ENCODE measurements around the gene C8B. TPM values are rescaled to one million over a fixed set of nuclear protein-coding genes. Genes with fewer than 3 reads are reported as not detected.

C8B gene
- under 1 TPM; 0.25 to 0.39 TPM for total RNA-seq
- polyA plus RNA-seq (ENCODE audit: insufficient read depth, low read depth, low replicate concordance): 0.59 TPM
- long read RNA-seq, donor 1: 0 reads
- long read RNA-seq, donor 2: 0 reads

DNA sequence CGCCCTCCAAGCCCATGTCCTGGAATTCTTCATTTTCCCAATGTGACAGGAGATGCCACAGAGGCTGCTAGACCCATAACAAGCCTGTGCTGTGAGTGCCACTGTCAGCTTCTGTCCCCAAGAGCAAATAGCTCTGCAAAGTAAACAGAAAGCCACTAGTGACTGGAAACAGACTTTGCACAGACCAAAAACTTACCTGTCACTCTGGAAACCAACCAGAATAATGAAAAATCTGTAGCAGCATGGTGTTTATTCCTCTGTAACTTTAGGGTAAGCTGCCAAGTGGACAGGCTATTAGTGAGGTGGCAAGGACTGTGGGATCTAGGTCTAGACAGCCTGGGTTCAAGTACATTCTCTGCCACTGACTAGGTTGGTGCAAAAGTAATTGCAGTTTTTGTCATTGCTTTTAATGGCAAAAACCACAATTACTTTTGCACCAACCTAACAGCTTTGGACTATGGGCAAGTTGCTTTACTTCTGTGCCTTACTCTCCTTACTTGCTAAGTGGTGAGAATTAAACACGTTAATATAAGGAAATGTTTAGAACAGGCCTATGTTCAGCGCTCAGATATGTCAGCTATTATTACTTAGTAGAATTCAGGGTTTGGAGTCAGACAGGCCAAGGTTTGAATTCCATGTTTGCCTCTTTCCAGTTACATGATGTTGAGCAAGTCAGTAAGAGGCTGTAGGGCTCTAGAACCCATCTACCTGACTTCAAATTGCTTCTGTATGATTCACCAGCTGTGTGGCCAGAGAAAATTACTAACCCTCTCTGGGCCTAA, at the start of gene C8B:
C8B (minus strand) TSS at position 100 of the 782 bp plus-strand sequence; CDS start at position 33, 67 bp downstream.
- H3K4me1 ChIP-seq: no peaks in the 10 kb centered on the region
- no peaks in the 10 kb centered on the region for H3K27me3 ChIP-seq
- intact Hi-C loops (cut with DNase I; ENCODE audit: low total_unique reads): no loop called here
- no peak within 1 kb of the TSS for H3K4me3 ChIP-seq
- no peaks in the 10 kb centered on the region for H3K36me3 ChIP-seq (ENCODE audit: low read depth, missing control alignments)
- TF ChIP-seq POLR2A (IDR thresholded peaks at IDR 0.05): no peak
- TF ChIP-seq, protein P1, sequence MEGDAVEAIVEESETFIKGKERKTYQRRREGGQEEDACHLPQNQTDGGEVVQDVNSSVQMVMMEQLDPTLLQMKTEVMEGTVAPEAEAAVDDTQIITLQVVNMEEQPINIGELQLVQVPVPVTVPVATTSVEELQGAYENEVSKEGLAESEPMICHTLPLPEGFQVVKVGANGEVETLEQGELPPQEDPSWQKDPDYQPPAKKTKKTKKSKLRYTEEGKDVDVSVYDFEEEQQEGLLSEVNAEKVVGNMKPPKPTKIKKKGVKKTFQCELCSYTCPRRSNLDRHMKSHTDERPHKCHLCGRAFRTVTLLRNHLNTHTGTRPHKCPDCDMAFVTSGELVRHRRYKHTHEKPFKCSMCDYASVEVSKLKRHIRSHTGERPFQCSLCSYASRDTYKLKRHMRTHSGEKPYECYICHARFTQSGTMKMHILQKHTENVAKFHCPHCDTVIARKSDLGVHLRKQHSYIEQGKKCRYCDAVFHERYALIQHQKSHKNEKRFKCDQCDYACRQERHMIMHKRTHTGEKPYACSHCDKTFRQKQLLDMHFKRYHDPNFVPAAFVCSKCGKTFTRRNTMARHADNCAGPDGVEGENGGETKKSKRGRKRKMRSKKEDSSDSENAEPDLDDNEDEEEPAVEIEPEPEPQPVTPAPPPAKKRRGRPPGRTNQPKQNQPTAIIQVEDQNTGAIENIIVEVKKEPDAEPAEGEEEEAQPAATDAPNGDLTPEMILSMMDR (IDR thresholded peaks at IDR 0.05): no peak
- WGBS, 2 donors: 89 to 93% methylated on average over 3 of the region's 3 CpGs
- H3K27ac ChIP-seq: no peak within 1 kb of the TSS
- no peaks in the 10 kb centered on the region for H3K9me3 ChIP-seq
- DNase-seq: no peak

DNA sequence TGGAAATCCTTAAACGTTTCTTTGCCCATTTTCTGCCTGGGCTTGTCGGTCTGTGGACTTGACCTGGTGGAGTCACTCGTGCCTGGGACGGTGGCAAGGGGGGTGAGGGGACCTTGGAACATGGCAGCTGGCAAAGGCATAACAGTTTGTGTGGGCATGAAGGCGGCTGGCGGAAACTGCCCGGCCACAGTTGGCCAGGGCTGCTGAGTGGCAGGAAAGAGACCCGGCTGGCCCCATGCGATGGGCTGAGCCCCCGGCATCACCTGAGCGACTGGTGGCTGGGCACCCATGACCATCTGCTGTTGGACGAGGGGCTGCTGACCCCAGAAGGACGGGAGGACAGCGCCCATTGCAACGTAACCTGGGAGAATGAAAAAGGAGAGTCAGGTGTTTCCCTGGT, 49.3 kb upstream of the C8B start:
- intact Hi-C loops (cut with DNase I; ENCODE audit: low total_unique reads): no loop called here
- DNase-seq: no peak
- no peak for TF ChIP-seq POLR2A (IDR thresholded peaks at IDR 0.05)
- TF ChIP-seq, protein P1 (IDR thresholded peaks at IDR 0.05): no peak
- WGBS, 2 donors: 88 to 89% methylated on average over 15 of the region's 15 CpGs
- Histone ChIP-seq H3K4me3 (no peak overlapping the region), H3K9me3 (no peaks in the 10 kb centered on the region), H3K27ac (no peak overlapping the region), H3K27me3 (no peaks in the 10 kb centered on the region), H3K36me3 (ENCODE audit: low read depth, missing control alignments) (no peaks in the 10 kb centered on the region), H3K4me1 (no peaks in the 10 kb centered on the region)

GRCh38 chr1:57013522-57013921, 47.7 kb upstream of the C8B start:
- H3K27ac ChIP-seq: no peak overlapping the region
- H3K4me1 ChIP-seq: no peaks in the 10 kb centered on the region
- no peak overlapping the region for H3K4me3 ChIP-seq
- intact Hi-C loops (cut with DNase I; ENCODE audit: low total_unique reads): no loop called here
- TF ChIP-seq, protein P1 (IDR thresholded peaks at IDR 0.05): no peak
- TF ChIP-seq POLR2A (IDR thresholded peaks at IDR 0.05): no peak
- H3K36me3 ChIP-seq (ENCODE audit: low read depth, missing control alignments): no peaks in the 10 kb centered on the region
- H3K9me3 ChIP-seq: no peaks in the 10 kb centered on the region
- 79 to 81% methylated on average over 2 of the region's 2 CpGs for WGBS, 2 donors
- no peak for DNase-seq
- H3K27me3 ChIP-seq: no peaks in the 10 kb centered on the region

- H3K4me1 ChIP-seq: no peaks in the 10 kb centered on the region
- no peak overlapping the region for H3K4me3 ChIP-seq
- WGBS, 2 donors: 100% methylated on average over 1 of the region's 1 CpG
- DNase-seq: no peak
- no peaks in the 10 kb centered on the region for H3K9me3 ChIP-seq
- TF ChIP-seq, protein P1 (IDR thresholded peaks at IDR 0.05): no peak
- no peak for TF ChIP-seq POLR2A (IDR thresholded peaks at IDR 0.05)
- no peaks in the 10 kb centered on the region for H3K36me3 ChIP-seq (ENCODE audit: low read depth, missing control alignments)
- no peaks in the 10 kb centered on the region for H3K27me3 ChIP-seq
- no peak overlapping the region for H3K27ac ChIP-seq
- intact Hi-C loops (cut with DNase I; ENCODE audit: low total_unique reads): no loop called here
Measured at GRCh38 chr1:57012315-57012714, 46.5 kb upstream of the C8B start.

DNA sequence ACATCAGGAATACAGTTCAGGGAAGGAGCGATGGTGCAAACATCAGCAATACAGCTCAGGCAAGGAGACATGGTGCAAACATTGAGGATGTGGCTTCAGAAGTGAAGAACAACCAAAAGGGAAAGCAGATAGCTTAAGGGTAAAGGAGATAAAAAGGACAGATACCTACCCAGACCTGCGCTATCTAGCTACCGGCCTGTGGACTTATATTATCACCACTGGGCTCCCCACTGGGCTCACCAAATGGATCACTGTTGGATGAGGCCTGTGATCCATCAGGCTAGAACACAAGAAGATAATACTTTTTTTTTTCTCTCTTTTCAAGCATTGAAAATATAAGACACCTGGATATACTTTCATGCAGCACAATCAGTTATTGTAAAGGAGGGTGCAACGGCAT, 44.7 kb upstream of the C8B start:
- Histone ChIP-seq H3K27ac (no peak overlapping the region), H3K4me1 (no peaks in the 10 kb centered on the region), H3K9me3 (no peaks in the 10 kb centered on the region), H3K4me3 (no peak overlapping the region), H3K27me3 (no peaks in the 10 kb centered on the region), H3K36me3 (ENCODE audit: low read depth, missing control alignments) (no peaks in the 10 kb centered on the region)
- no peak for DNase-seq
- 92 to 96% methylated on average over 4 of the region's 4 CpGs for WGBS, 2 donors
- no peak for TF ChIP-seq POLR2A (IDR thresholded peaks at IDR 0.05)
- TF ChIP-seq, protein P1 (IDR thresholded peaks at IDR 0.05): no peak
- intact Hi-C loops (cut with DNase I; ENCODE audit: low total_unique reads): no loop called here

Data from testis (tissue), 5 donors.